Type B pancreatic cell (in vitro differentiated cells): ENCODE measurements around the gene IFNGR2. TPM values are rescaled to one million over a fixed set of nuclear protein-coding genes. Genes with fewer than 3 reads are reported as not detected.

ENCODE experiments used
- DNase-seq: peaks from one replicate; pipeline ENCODE4 v3.0.0; 2021; ENCODE audit warnings: mixed read lengths; ENCODE audit not compliant: unreplicated experiment; ENCODE audit errors: extremely low spot score
- H3K27ac Mint-ChIP-seq: 2 replicates; pipeline ENCODE4 v1.8.0; 2021; ENCODE audit warnings: mild to moderate bottlenecking, mixed read lengths
- H3K27me3 Mint-ChIP-seq: 2 replicates; pipeline ENCODE4 v1.8.0; 2021; ENCODE audit warnings: mixed read lengths
- H3K36me3 Mint-ChIP-seq: 2 replicates; pipeline ENCODE4 v1.8.0; 2021; ENCODE audit warnings: mixed read lengths
- H3K4me1 Mint-ChIP-seq: one replicate; pipeline ENCODE4 v1.8.0; 2021; ENCODE audit warnings: mixed read lengths; ENCODE audit not compliant: unreplicated experiment
- H3K4me3 Mint-ChIP-seq: 2 replicates; pipeline ENCODE4 v1.8.0; 2021; ENCODE audit warnings: mild to moderate bottlenecking, mixed read lengths
- H3K9me3 Mint-ChIP-seq: 2 replicates; pipeline ENCODE4 v1.8.0; 2021; ENCODE audit warnings: mixed read lengths
- total RNA-seq: library from RNA; stranded (reverse); gene quantifications from 2 replicates; pipeline ENCODE4 v1.2.1, GENCODE V29; 2021; ENCODE audit warnings: low replicate concordance
- TF ChIP-seq, protein P1 (sequence below): fragments of 200-600 bp; sonication (generic); conservative IDR thresholded peaks from 2 replicates; pipeline ENCODE4 v1.5.0; 2021; ENCODE audit warnings: antibody characterized with exemption, mild to moderate bottlenecking

The IFNGR2 gene
- total RNA-seq, 1 donor from 2014 or later, result 40.4 TPM

GRCh38 chr21:33425825-33426224 is 22.6 kb downstream of the IFNGR2 start:
- DNase-seq, result no peak
- TF ChIP-seq, protein P1, sequence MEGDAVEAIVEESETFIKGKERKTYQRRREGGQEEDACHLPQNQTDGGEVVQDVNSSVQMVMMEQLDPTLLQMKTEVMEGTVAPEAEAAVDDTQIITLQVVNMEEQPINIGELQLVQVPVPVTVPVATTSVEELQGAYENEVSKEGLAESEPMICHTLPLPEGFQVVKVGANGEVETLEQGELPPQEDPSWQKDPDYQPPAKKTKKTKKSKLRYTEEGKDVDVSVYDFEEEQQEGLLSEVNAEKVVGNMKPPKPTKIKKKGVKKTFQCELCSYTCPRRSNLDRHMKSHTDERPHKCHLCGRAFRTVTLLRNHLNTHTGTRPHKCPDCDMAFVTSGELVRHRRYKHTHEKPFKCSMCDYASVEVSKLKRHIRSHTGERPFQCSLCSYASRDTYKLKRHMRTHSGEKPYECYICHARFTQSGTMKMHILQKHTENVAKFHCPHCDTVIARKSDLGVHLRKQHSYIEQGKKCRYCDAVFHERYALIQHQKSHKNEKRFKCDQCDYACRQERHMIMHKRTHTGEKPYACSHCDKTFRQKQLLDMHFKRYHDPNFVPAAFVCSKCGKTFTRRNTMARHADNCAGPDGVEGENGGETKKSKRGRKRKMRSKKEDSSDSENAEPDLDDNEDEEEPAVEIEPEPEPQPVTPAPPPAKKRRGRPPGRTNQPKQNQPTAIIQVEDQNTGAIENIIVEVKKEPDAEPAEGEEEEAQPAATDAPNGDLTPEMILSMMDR, result no peak
- no peaks in the 10 kb centered on the region for H3K4me1 Mint-ChIP-seq
- H3K4me3 Mint-ChIP-seq, result no peak overlapping the region
- H3K27me3 Mint-ChIP-seq, result no peaks in the 10 kb centered on the region
- H3K36me3 Mint-ChIP-seq, result peaks cover 33% of the 10 kb centered on the region
- no peak overlapping the region for H3K27ac Mint-ChIP-seq
- no peaks in the 10 kb centered on the region for H3K9me3 Mint-ChIP-seq

GRCh38 chr21:33427051-33427450 is 23.8 kb downstream of the IFNGR2 start:
- no peaks in the 10 kb centered on the region for H3K4me1 Mint-ChIP-seq
- no peak overlapping the region for H3K4me3 Mint-ChIP-seq
- H3K27ac Mint-ChIP-seq, result peak overlapping the region; percentile 9
- H3K9me3 Mint-ChIP-seq, result no peaks in the 10 kb centered on the region
- peaks cover 26% of the 10 kb centered on the region for H3K36me3 Mint-ChIP-seq
- no peaks in the 10 kb centered on the region for H3K27me3 Mint-ChIP-seq
- DNase-seq, result no peak
- TF ChIP-seq, protein P1, result no peak

DNA sequence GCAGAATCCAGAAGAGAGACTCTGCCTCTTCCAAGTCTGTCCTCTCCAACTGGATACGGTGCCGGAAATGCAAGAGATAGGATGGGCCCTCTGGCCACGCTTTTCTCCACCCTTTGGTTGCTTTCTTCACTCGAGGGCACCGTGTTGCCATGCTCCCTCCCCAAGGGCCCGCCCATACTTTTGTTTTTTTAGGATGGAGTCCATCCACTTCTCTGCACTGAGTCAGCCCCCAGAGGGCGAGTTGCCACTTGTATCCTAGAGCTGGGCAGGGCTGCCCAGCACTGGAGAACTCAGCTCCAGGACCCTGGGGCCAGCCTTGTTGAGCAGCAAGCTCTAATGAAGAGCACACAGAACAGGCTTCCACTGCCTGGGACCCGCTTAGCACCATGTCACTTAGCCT is 25.5 kb downstream of the IFNGR2 start:
- Mint-ChIP-seq H3K4me1 (no peaks in the 10 kb centered on the region), H3K27ac (no peak overlapping the region), H3K27me3 (no peaks in the 10 kb centered on the region), H3K9me3 (no peaks in the 10 kb centered on the region), H3K4me3 (no peak overlapping the region), H3K36me3 (peaks cover 34% of the 10 kb centered on the region)
- DNase-seq, result no peak
- TF ChIP-seq, protein P1, result no peak

GRCh38 chr21:33430858-33431257 is 27.6 kb downstream of the IFNGR2 start:
- H3K9me3 Mint-ChIP-seq, result no peaks in the 10 kb centered on the region
- H3K4me3 Mint-ChIP-seq, result no peak overlapping the region
- no peaks in the 10 kb centered on the region for H3K27me3 Mint-ChIP-seq
- peaks cover 37% of the 10 kb centered on the region for H3K36me3 Mint-ChIP-seq
- H3K27ac Mint-ChIP-seq, result no peak overlapping the region
- DNase-seq, result no peak
- TF ChIP-seq, protein P1, result no peak
- H3K4me1 Mint-ChIP-seq, result no peaks in the 10 kb centered on the region

GRCh38 chr21:33432496-33432895 is 29.3 kb downstream of the IFNGR2 start:
- TF ChIP-seq, protein P1, result no peak
- no peak for DNase-seq
- Mint-ChIP-seq H3K9me3 (no peaks in the 10 kb centered on the region), H3K4me1 (no peaks in the 10 kb centered on the region), H3K4me3 (no peak overlapping the region), H3K27ac (no peak overlapping the region), H3K27me3 (no peaks in the 10 kb centered on the region), H3K36me3 (peaks cover 33% of the 10 kb centered on the region)

GRCh38 chr21:33433001-33433400 is 29.8 kb downstream of the IFNGR2 start:
- H3K4me1 Mint-ChIP-seq, result no peaks in the 10 kb centered on the region
- H3K36me3 Mint-ChIP-seq, result peaks cover 33% of the 10 kb centered on the region
- no peak for DNase-seq
- TF ChIP-seq, protein P1, result no peak
- no peaks in the 10 kb centered on the region for H3K9me3 Mint-ChIP-seq
- no peaks in the 10 kb centered on the region for H3K27me3 Mint-ChIP-seq
- H3K27ac Mint-ChIP-seq, result no peak overlapping the region
- H3K4me3 Mint-ChIP-seq, result no peak overlapping the region
